COR-L47 (cell line): ENCODE data around the gene ARHGAP26.
"Not testable (repeated sequence)": the region's sequence is repeated elsewhere in the genome, so short reads cannot be mapped to it uniquely, and the experiment has no call there.

Source experiments
- DNase-seq: peaks from one replicate; lab custom pipeline; 2025; lab: John Stamatoyannopoulos, UW

Gene ARHGAP26

GRCh38 chr5:143118818-143119217 lies 348.6 kb downstream of the ARHGAP26 start:
- DNase-seq = not testable (repeated sequence)

GRCh38 chr5:143119291-143119769 lies 349.2 kb downstream of the ARHGAP26 start:
- DNase-seq = no peak

GRCh38 chr5:143119881-143120341 lies 349.7 kb downstream of the ARHGAP26 start:
- no peak for DNase-seq

- DNase-seq = no peak
These were observed 350.4 kb downstream of the ARHGAP26 start for GRCh38 chr5:143120460-143121134.

- DNase-seq = no peak
These were observed 350.9 kb downstream of the ARHGAP26 start for GRCh38 chr5:143121135-143121475.

GRCh38 chr5:143124593-143124992 lies 354.4 kb downstream of the ARHGAP26 start:
- DNase-seq = no peak

GRCh38 chr5:143126174-143127019 lies 356.2 kb downstream of the ARHGAP26 start:
- DNase-seq = no peak

GRCh38 chr5:143128412-143129071 lies 358.4 kb downstream of the ARHGAP26 start:
- DNase-seq = no peak

GRCh38 chr5:143129203-143129602 lies 359.0 kb downstream of the ARHGAP26 start:
- no peak for DNase-seq

- DNase-seq = no peak
These were observed 359.9 kb downstream of the ARHGAP26 start for GRCh38 chr5:143129910-143130612.

GRCh38 chr5:143130613-143131305 lies 360.6 kb downstream of the ARHGAP26 start:
- DNase-seq = no peak

- no peak for DNase-seq
These were observed 361.8 kb downstream of the ARHGAP26 start for GRCh38 chr5:143131972-143132371.

GRCh38 chr5:143132739-143133138 lies 362.6 kb downstream of the ARHGAP26 start:
- DNase-seq = no peak

- no peak for DNase-seq
These were observed 363.5 kb downstream of the ARHGAP26 start for GRCh38 chr5:143133721-143134120.

GRCh38 chr5:143134269-143134668 lies 364.1 kb downstream of the ARHGAP26 start:
- DNase-seq = no peak

GRCh38 chr5:143134900-143135299 lies 364.7 kb downstream of the ARHGAP26 start:
- no peak for DNase-seq

GRCh38 chr5:143135832-143136551 lies 365.8 kb downstream of the ARHGAP26 start:
- no peak for DNase-seq

GRCh38 chr5:143138839-143139238 lies 368.7 kb downstream of the ARHGAP26 start:
- DNase-seq = no peak

- DNase-seq = no peak
These were observed 369.4 kb downstream of the ARHGAP26 start for GRCh38 chr5:143139585-143139984.

GRCh38 chr5:143140492-143141203 lies 370.5 kb downstream of the ARHGAP26 start:
- peak; percentile 84 for DNase-seq
